Measurements from ENCODE around the gene HTR3A.

GRCh38 chr11:113997473-113997872, 22.6 kb downstream of the HTR3A start:
- TF ChIP-seq KAT8 (CRISPR knock-in tag; IDR thresholded peaks at IDR 0.05), result no peak
- TF ChIP-seq KIAA2018 (CRISPR knock-in tag; IDR thresholded peaks at IDR 0.05; ENCODE audit: borderline replicate concordance), result no peak
- TF ChIP-seq ARHGAP35 (CRISPR knock-in tag; IDR thresholded peaks at IDR 0.05; ENCODE audit: borderline replicate concordance), result no peak
- TF ChIP-seq CTCF (CRISPR knock-in tag; IDR thresholded peaks at IDR 0.05), result no peak
- TF ChIP-seq ZNF12 (CRISPR knock-in tag; IDR thresholded peaks at IDR 0.05), result no peak
- no peak for TF ChIP-seq ZFX (CRISPR knock-in tag; IDR thresholded peaks at IDR 0.05; ENCODE audit: low read depth)
- no peak for TF ChIP-seq MBD4 (IDR thresholded peaks at IDR 0.05; ENCODE audit: borderline replicate concordance, low read length)
- TF ChIP-seq ZNF883 (CRISPR knock-in tag; IDR thresholded peaks at IDR 0.05; ENCODE audit: not compliant biosample characterization), result no peak
- no peak for TF ChIP-seq SP1 (IDR thresholded peaks at IDR 0.05)
- no peak for TF ChIP-seq SP1 (CRISPR knock-in tag; IDR thresholded peaks at IDR 0.05)
- TF ChIP-seq RFX5 (IDR thresholded peaks at IDR 0.05; ENCODE audit: low read depth, low read length), result no peak
- TF ChIP-seq NR2F2 (IDR thresholded peaks at IDR 0.05; ENCODE audit: borderline replicate concordance, low read depth), result no peak
- no peak for TF ChIP-seq RAD21 (CRISPR knock-in tag; IDR thresholded peaks at IDR 0.05)
- TF ChIP-seq FOXA1 (IDR thresholded peaks at IDR 0.05), result no peak
- no peak for TF ChIP-seq FOXA1 (CRISPR knock-in tag; IDR thresholded peaks at IDR 0.05)

Measured in HepG2 (cell line).